Measurements from ENCODE around the gene SERBP1. TPM values are rescaled to one million over a fixed set of nuclear protein-coding genes. Genes with fewer than 3 reads are reported as not detected.

Gene SERBP1
- total RNA-seq (ENCODE audit: low replicate concordance) = 232 and 420 TPM in 2 replicates

DNA sequence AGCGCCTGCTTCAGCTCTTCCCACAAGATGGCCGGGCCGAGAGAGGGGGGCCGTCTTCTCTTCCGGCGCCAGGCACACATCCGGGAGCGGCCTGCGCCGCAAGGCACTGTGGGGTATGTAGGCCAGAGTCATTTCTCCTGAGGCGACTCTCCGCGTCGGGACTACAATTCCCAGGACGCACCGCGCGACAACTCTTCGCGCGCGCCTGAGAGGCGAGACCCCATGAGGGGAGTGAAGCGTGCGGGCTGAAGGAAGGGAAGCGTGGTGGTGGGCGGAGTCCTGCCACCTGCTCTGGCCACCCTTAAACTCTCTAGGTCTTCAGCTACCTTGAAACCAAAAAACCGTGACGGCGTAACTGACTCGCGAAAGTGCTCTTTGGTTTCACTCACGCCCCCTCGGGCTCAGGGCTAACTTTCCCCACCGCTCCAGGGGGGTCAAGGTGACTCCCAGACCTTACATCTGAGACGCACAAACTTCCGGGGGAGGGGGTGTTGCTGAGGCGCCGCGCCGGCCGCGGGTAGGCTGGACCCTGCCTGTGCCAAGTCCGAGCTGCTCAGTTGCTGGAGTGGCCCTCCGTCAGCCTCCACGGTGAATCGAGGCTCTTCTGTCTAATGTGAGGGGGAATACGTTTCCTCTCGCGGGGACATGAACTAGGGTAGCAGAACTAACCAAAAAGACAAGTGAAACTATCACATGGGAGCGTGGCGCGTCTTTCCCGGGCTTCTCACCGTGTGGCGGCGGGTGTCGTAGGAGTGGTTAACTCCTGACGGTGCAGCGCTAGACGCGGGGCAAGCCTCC is at the start of gene SERBP1:
TSS of gene SERBP1 (minus strand) at position 45 of the 798 bp plus-strand sequence. CDS start 102 bp downstream, outside the sequence.
- peak; percentile 94 for DNase-seq (ENCODE audit: low read depth)
- H3K4me3 ChIP-seq (ENCODE audit: low read depth, low read length) = peak within 1 kb of the TSS; percentile 94
- TF ChIP-seq, protein P1, sequence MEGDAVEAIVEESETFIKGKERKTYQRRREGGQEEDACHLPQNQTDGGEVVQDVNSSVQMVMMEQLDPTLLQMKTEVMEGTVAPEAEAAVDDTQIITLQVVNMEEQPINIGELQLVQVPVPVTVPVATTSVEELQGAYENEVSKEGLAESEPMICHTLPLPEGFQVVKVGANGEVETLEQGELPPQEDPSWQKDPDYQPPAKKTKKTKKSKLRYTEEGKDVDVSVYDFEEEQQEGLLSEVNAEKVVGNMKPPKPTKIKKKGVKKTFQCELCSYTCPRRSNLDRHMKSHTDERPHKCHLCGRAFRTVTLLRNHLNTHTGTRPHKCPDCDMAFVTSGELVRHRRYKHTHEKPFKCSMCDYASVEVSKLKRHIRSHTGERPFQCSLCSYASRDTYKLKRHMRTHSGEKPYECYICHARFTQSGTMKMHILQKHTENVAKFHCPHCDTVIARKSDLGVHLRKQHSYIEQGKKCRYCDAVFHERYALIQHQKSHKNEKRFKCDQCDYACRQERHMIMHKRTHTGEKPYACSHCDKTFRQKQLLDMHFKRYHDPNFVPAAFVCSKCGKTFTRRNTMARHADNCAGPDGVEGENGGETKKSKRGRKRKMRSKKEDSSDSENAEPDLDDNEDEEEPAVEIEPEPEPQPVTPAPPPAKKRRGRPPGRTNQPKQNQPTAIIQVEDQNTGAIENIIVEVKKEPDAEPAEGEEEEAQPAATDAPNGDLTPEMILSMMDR (IDR thresholded peaks at IDR 0.05; ENCODE audit: insufficient read depth, low read length) = no peak

DNA sequence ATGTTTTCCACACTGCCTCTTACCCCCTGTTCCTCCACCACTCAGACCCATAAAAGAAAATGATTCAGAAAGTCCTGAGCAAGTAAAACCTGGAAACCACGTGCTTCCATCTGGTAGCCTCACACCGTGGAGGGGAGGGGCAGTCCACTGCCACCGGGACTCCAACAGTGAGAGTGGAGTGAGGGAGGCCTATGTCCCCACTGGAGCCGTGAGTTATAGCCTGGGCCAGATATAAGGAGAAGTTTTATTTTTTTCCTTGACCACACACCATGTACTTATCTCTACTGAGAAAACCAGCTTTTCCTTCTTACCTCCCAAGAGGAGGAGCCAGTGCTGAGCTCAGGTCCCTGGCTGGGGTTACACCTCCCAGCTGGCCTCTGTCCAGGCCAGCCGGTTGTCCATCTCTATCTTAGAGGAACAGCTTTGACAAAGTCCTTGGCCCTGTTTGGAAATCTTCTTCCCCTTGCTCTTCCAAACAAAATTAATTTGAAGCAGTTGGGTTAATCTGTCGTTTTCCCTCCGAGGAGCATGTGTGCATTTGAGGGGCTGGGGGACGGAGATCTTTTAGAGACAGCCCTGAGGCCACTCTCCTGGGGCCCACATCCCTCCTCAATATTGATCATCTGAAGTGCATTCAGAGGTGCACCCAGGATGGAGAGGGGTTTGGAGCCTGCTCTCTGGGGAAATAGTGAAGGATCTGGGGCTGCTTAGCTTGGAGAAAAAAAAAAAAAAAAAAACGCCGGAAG is 49.1 kb upstream of the SERBP1 start:
- peak; percentile 46 for DNase-seq (ENCODE audit: low read depth)
- H3K4me3 ChIP-seq (ENCODE audit: low read depth, low read length) = no peak overlapping the region
- TF ChIP-seq, protein P1 (IDR thresholded peaks at IDR 0.05; ENCODE audit: insufficient read depth, low read length) = no peak

DNA sequence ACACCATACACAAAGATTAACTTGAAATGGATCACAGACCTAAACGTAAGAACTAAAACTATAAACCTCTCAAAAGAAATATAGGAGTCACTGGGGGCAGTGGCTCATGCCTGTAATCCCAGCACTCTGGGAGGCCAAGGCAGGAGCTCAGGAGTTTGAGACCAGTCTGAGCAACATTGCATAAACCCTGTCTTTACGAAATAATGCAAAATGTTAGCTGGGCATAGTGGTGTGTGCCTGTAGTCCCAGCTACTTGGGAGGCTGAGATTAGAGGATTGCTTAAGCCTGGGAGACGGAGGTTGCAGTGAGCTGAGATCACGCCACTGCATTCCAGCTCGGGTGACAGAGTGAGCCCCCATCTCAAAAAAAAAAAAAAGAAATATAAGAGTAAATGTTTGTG is 46.7 kb upstream of the SERBP1 start:
- TF ChIP-seq, protein P1 (IDR thresholded peaks at IDR 0.05; ENCODE audit: insufficient read depth, low read length) = no peak
- H3K4me3 ChIP-seq (ENCODE audit: low read depth, low read length) = no peak overlapping the region
- DNase-seq (ENCODE audit: low read depth) = no peak

DNA sequence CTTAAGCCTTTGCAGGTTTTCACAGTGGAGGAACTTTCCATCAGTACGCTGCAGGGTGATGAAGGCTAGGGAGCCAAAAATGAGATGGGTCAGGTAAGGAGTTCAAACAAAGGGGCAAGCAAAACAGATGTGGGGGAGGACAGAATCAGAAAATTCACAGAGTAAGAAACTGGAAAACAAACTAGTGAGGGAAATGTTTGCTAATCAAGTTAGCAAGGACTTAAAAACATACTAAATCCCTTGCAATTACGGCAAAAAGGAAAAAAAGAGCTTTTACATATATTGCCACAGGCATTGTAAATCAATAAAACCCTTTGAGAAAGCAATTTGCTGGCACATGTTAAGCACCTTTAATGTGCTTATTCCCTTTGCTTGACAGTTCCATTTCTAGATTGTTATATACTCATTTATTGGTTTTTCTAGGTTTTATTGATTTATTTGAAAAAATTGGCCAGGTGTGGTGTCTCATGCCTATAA is 45.8 kb upstream of the SERBP1 start:
- TF ChIP-seq, protein P1 (IDR thresholded peaks at IDR 0.05; ENCODE audit: insufficient read depth, low read length) = no peak
- DNase-seq (ENCODE audit: low read depth) = no peak
- H3K4me3 ChIP-seq (ENCODE audit: low read depth, low read length) = no peak overlapping the region

DNA sequence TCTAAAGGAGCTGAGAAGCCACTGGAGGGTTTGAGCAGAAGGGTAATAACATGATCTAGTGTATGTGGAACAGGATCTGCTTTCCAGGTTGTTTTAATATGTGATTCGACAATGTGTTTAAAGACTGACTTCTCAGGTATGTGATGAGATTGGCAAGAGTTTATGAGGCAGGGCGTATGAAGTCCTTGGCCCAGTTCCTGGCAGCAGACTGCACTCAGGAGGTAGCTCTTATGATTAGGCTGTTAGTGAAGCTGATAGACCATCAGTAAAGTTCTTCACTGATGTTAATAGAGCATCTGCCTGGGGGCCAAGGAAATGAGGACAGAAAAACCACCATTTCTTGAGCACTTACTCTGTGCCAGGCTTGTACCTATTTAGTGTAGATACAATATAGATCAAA is 41.9 kb upstream of the SERBP1 start:
- no peak overlapping the region for H3K4me3 ChIP-seq (ENCODE audit: low read depth, low read length)
- TF ChIP-seq, protein P1 (IDR thresholded peaks at IDR 0.05; ENCODE audit: insufficient read depth, low read length) = no peak
- DNase-seq (ENCODE audit: low read depth) = no peak

DNA sequence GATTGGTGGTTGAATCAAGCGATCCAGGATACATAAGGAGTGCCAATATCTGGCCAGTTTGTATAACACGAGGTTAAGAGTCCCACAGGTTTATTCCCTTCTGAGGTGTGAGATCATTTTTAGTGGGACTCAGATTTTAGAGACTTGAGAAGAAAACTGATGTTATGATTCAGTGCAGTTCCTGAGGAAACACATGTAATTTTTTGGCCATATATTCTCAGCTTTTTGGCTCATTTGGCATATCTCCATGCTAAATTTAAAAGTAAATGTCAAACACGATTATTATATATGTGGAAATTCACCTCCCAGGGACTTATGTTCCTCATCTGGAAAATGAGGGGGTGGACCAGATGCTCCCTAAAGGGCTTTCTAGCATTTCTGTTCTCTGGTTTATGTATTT is 39.2 kb upstream of the SERBP1 start:
- DNase-seq (ENCODE audit: low read depth) = no peak
- TF ChIP-seq, protein P1 (IDR thresholded peaks at IDR 0.05; ENCODE audit: insufficient read depth, low read length) = no peak
- H3K4me3 ChIP-seq (ENCODE audit: low read depth, low read length) = no peak overlapping the region

Measured in fibroblast of the aortic adventitia (primary cell).